H9 (cell line): ENCODE data around the gene RBMS3. TPM values are rescaled to one million over a fixed set of nuclear protein-coding genes. Genes with fewer than 3 reads are reported as not detected.

Experiments
- DNase-seq: peaks from one replicate; pipeline ENCODE4 v3.0.0-alpha.2; 2017
- H2AFZ ChIP-seq: one replicate; pipeline ENCODE4 v1.6.1; 2013; ENCODE audit warnings: mild to moderate bottlenecking, low read length, control low read depth, moderate library complexity
- H2AK5ac ChIP-seq: 2 replicates; pipeline ENCODE4 v1.6.1; 2013; ENCODE audit warnings: low read length, control low read depth, mixed read lengths; ENCODE audit not compliant: insufficient read length
- H2BK120ac ChIP-seq: one replicate; pipeline ENCODE4 v1.6.1; 2013; ENCODE audit warnings: low read depth, mild to moderate bottlenecking, low read length, control low read depth, inconsistent platforms; ENCODE audit not compliant: poor library complexity, severe bottlenecking
- H2BK12ac ChIP-seq: 2 replicates; pipeline ENCODE4 v1.6.1; 2013; ENCODE audit warnings: low read length, control low read depth, mixed read lengths, low read depth; ENCODE audit not compliant: insufficient read length
- H2BK15ac ChIP-seq: 2 replicates; pipeline ENCODE4 v1.6.1; 2013; ENCODE audit warnings: low read depth, low read length, control low read depth
- H2BK20ac ChIP-seq: one replicate; pipeline ENCODE4 v1.6.1; 2013; ENCODE audit warnings: low read depth, mild to moderate bottlenecking, low read length, control low read depth, inconsistent platforms; ENCODE audit not compliant: poor library complexity, severe bottlenecking
- H2BK5ac ChIP-seq: 2 replicates; pipeline ENCODE4 v1.6.1; 2013; ENCODE audit warnings: low read length, control low read depth, mixed read lengths; ENCODE audit not compliant: insufficient read length
- H3K14ac ChIP-seq: 2 replicates; pipeline ENCODE4 v1.6.1; 2013; ENCODE audit warnings: low read length, control low read depth; ENCODE audit not compliant: insufficient read depth
- H3K18ac ChIP-seq: 2 replicates; pipeline ENCODE4 v1.6.1; 2013; ENCODE audit warnings: low read depth, mild to moderate bottlenecking, mixed read lengths, low read length, control low read depth; ENCODE audit not compliant: insufficient read length
- H3K23ac ChIP-seq: 2 replicates; pipeline ENCODE4 v1.6.1; 2013; ENCODE audit warnings: low read length, control low read depth, mixed read lengths, low read depth; ENCODE audit not compliant: insufficient read length
- H3K23me2 ChIP-seq: 2 replicates; pipeline ENCODE4 v1.6.1; 2013; ENCODE audit warnings: low read depth, mild to moderate bottlenecking, mixed read lengths, low read length, control low read depth; ENCODE audit not compliant: insufficient read length, poor library complexity, severe bottlenecking
- H3K27ac ChIP-seq: 2 replicates; pipeline ENCODE4 v1.5.1; 2013; ENCODE audit warnings: low read length, control low read depth, mixed read lengths, low read depth; ENCODE audit not compliant: insufficient read length
- H3K27me3 ChIP-seq: 2 replicates; pipeline ENCODE4 v1.6.1; 2013; ENCODE audit warnings: low read length, control low read depth, inconsistent platforms; ENCODE audit not compliant: insufficient read depth
- H3K4ac ChIP-seq: 2 replicates; pipeline ENCODE4 v1.6.1; 2013; ENCODE audit warnings: low read depth, mild to moderate bottlenecking, control low read depth, inconsistent platforms, low read length, moderate library complexity
- H3K4me1 ChIP-seq: 2 replicates; pipeline ENCODE4 v1.6.1; 2013; ENCODE audit warnings: low read length, control low read depth, inconsistent platforms; ENCODE audit not compliant: insufficient read depth
- H3K4me2 ChIP-seq: 2 replicates; pipeline ENCODE4 v1.6.1; 2013; ENCODE audit warnings: low read length, control low read depth, mixed read lengths; ENCODE audit not compliant: insufficient read length, insufficient read depth
- H3K56ac ChIP-seq: 2 replicates; pipeline ENCODE4 v1.6.1; 2013; ENCODE audit warnings: low read depth, mild to moderate bottlenecking, mixed read lengths, low read length, control low read depth; ENCODE audit not compliant: insufficient read length
- H3K79me1 ChIP-seq: 2 replicates; pipeline ENCODE4 v1.6.1; 2013; ENCODE audit warnings: low read depth, mild to moderate bottlenecking, moderate library complexity, low read length, control low read depth, inconsistent platforms; ENCODE audit not compliant: insufficient read depth, poor library complexity, severe bottlenecking
- H3K79me2 ChIP-seq: 2 replicates; pipeline ENCODE4 v1.6.1; 2013; ENCODE audit warnings: low read length, control low read depth, inconsistent platforms; ENCODE audit not compliant: insufficient read depth
- H3K9ac ChIP-seq: 2 replicates; pipeline ENCODE4 v1.6.1; 2013; ENCODE audit warnings: low read length, control low read depth, mixed read lengths; ENCODE audit not compliant: insufficient read length; ENCODE audit errors: extremely low read depth
- H3K9me3 ChIP-seq: one replicate; pipeline ENCODE4 v1.6.1; 2013; ENCODE audit warnings: low read depth, low read length, inconsistent platforms; ENCODE audit not compliant: control insufficient read depth
- H3T11ph ChIP-seq: one replicate; pipeline ENCODE4 v1.6.1; 2013; ENCODE audit warnings: mild to moderate bottlenecking, low read length, control low read depth, inconsistent platforms
- H4K20me1 ChIP-seq: one replicate; pipeline ENCODE4 v1.6.1; 2013; ENCODE audit not compliant: control insufficient read depth, insufficient read length, insufficient read depth
- H4K5ac ChIP-seq: 2 replicates; pipeline ENCODE4 v1.6.1; 2013; ENCODE audit warnings: low read depth, mild to moderate bottlenecking, mixed read lengths, low read length, control low read depth; ENCODE audit not compliant: insufficient read length
- H4K8ac ChIP-seq: replicated peaks from 2 replicates; pipeline ENCODE4 v1.6.1; 2013; ENCODE audit warnings: low read length, control low read depth, mixed read lengths, low read depth; ENCODE audit not compliant: insufficient read length
- H4K91ac ChIP-seq: 2 replicates; pipeline ENCODE4 v1.6.1; 2013; ENCODE audit warnings: low read depth, mild to moderate bottlenecking, moderate library complexity, mixed read lengths, low read length, control low read depth; ENCODE audit not compliant: insufficient read length
- H3K27ac Mint-ChIP-seq, 3 experiments: 2 replicates in 2 of 3; 3 replicates in 1 of 3; pipeline ENCODE4 v1.8.0; 2020 to 2021; ENCODE audit warnings: mixed read lengths in 3 of 3, mild to moderate bottlenecking in 1 of 3, moderate library complexity in 1 of 3
- H3K27me3 Mint-ChIP-seq: 2 replicates; pipeline ENCODE4 v1.8.0; 2021; ENCODE audit warnings: low read depth, mild to moderate bottlenecking, moderate library complexity, mixed read lengths
- H3K36me3 Mint-ChIP-seq, 3 experiments: 2 replicates in 2 of 3; 3 replicates in 1 of 3; pipeline ENCODE4 v1.8.0; 2020 to 2021; ENCODE audit warnings: low read depth in 3 of 3, mixed read lengths in 3 of 3; ENCODE audit not compliant: insufficient read depth in 1 of 3
- H3K4me1 Mint-ChIP-seq, 2 experiments: 2 replicates each; pipeline ENCODE4 v1.8.0; 2020; ENCODE audit warnings: mixed read lengths in 2 of 2
- H3K4me3 Mint-ChIP-seq, 2 experiments: 2 replicates in 1 of 2; 3 replicates in 1 of 2; pipeline ENCODE4 v1.8.0; 2020 to 2021; ENCODE audit warnings: mild to moderate bottlenecking in 2 of 2, mixed read lengths in 2 of 2, moderate library complexity in 1 of 2
- H3K9me3 Mint-ChIP-seq, 2 experiments: 2 replicates in 1 of 2; 3 replicates in 1 of 2; pipeline ENCODE4 v1.8.0; 2020; ENCODE audit warnings: mild to moderate bottlenecking in 2 of 2, mixed read lengths in 2 of 2, moderate library complexity in 1 of 2
- CTCF ChIP-seq: fragments of 200-600 bp; sonication (generic); conservative IDR thresholded peaks from 3 replicates; pipeline ENCODE4 v1.8.0; 2021; ENCODE audit warnings: antibody characterized with exemption, mild to moderate bottlenecking
- WGBS: extraction: QIAGEN DNeasy Blood & Tissue Kit; methylation state at CpG from one replicate; pipeline ENCODE4 v1.1.7; 2013; ENCODE audit warnings: missing lambda C conversion rate, low lambda C conversion rate, mixed read lengths; ENCODE audit not compliant: insufficient read length; ENCODE audit errors: extremely low coverage; 5-methylcytosine and 5-hydroxymethylcytosine counted together
- total RNA-seq: library from RNA; stranded (reverse); gene quantifications from 2 replicates; pipeline ENCODE4 v1.2.1, GENCODE V29; 2021

Gene RBMS3
- total RNA-seq, 1 experiment from 2014 or later = 8.1 TPM

- Histone ChIP-seq H3K27me3 (no peaks in the 10 kb centered on the region), H3K14ac (no peak overlapping the region), H2BK120ac (no peak overlapping the region), H3K27ac (no peak overlapping the region), H3K4me2 (no peak overlapping the region), H3K23ac (no peak overlapping the region), H2BK15ac (no peak overlapping the region), H3K18ac (no peak overlapping the region), H2BK5ac (no peak overlapping the region), H3K79me1 (no peaks in the 10 kb centered on the region), H3K9ac (no peak overlapping the region), H4K91ac (no peak overlapping the region), H3K4ac (no peak overlapping the region), H3K9me3 (no peaks in the 10 kb centered on the region), H2BK12ac (no peak overlapping the region), H4K8ac (no peak overlapping the region), H4K5ac (no peak overlapping the region), H3K56ac (no peak overlapping the region), H3K23me2 (no peaks in the 10 kb centered on the region), H3K4me1 (peaks cover 3% of the 10 kb centered on the region; the same call in 1 of the 2 replicates), H4K20me1 (no peaks in the 10 kb centered on the region), H2AFZ (no peak overlapping the region), H2AK5ac (no peak overlapping the region), H2BK20ac (no peak overlapping the region), H3K79me2 (no peaks in the 10 kb centered on the region), H3T11ph (no peak overlapping the region)
- H3K4me1 Mint-ChIP-seq = peaks cover 31 to 41% of the 10 kb centered on the region in 2 experiments
- peaks cover 0 to 4% (median 0%) of the 10 kb centered on the region in 3 experiments; a peak in 1 of 7 replicates for H3K36me3 Mint-ChIP-seq
- no peak overlapping the region for H3K4me3 Mint-ChIP-seq
- H3K27me3 Mint-ChIP-seq = no peaks in the 10 kb centered on the region
- H3K9me3 Mint-ChIP-seq = no peaks in the 10 kb centered on the region; a peak in 1 of 5 replicates
- H3K27ac Mint-ChIP-seq = peak overlapping the region in 2 of 3 experiments; percentile 59 to 89; a peak in 1 of 7 replicates
- no peak for TF ChIP-seq CTCF
- DNase-seq = no peak
- no CpG with 5 or more reads among the region's 1 CpG for WGBS
These were observed 414.3 kb downstream of the RBMS3 start for GRCh38 chr3:29695201-29695600.
